ENCODE results near the gene C7orf57. TPM values are rescaled to one million over a fixed set of nuclear protein-coding genes. Genes with fewer than 3 reads are reported as not detected.

The C7orf57 gene
- total and polyA plus RNA-seq, 10 of the 15 experiments (the other 5 are each of a cell fraction or from before 2014, with no cell fraction given) = 0.04 to 0.21 (median 0.10) TPM; not detected in 5

DNA sequence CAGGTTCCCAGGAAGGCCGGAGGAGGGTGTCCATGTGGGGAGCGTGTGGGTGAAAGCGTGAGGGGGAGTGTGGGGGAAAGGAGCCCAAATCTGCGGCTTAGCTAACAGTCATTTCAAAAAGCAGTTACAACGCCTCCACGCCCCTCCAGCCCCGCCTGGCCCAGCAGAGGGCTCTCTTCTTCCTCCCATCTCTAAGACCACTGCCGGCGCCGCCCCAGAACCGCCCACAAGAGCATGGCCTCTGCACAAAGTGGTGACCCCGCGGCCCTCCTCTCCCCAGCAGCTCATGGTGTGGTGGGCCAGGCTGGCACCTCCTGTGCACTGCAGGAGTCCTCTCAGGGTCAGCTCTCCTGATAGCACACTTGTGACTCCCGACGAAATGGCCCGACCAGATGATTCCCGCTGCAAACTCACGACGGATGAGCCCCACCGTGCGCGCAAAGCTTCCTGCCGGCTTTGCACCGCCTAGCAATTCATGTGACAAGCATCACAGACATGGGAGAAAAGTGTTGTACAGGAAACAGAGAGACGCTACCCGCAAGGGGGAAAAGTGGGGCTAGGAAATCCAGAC, 43.5 kb upstream of the C7orf57 start:
- peak; percentile 92 for FAIRE-seq
- Histone ChIP-seq H3K79me2 (ENCODE audit: control insufficient read depth, insufficient read depth, low read length) (no peaks in the 10 kb centered on the region), H3K27me3 (replicated peaks in 1 of 2; ENCODE audit: control insufficient read depth in 2 of 2, insufficient read depth in 2 of 2, low read length in 1 of 2) (no peaks in the 10 kb centered on the region), H3K36me3 (ENCODE audit: control insufficient read depth in 2 of 2, insufficient read depth in 2 of 2, low read length in 1 of 2) (no peaks in the 10 kb centered on the region), H3K4me3 (peak overlapping the region; percentile 67; the same call in 1 of the 2 replicates), H4K20me1 (ENCODE audit: control insufficient read depth, insufficient read depth) (no peaks in the 10 kb centered on the region), H3K9me3 (replicated peaks; ENCODE audit: control insufficient read depth, insufficient read depth, low read length) (no peaks in the 10 kb centered on the region), H3K4me2 (ENCODE audit: control insufficient read depth, insufficient read depth) (peak overlapping the region; percentile 82), H3K4me1 (ENCODE audit: control insufficient read depth, insufficient read depth, low read length) (peaks cover 5% of the 10 kb centered on the region; the same call in 1 of the 2 replicates), H3K9ac (ENCODE audit: control insufficient read depth, insufficient read depth, low read length) (peak overlapping the region; percentile 49), H2AFZ (ENCODE audit: control insufficient read depth, low read depth, low read length) (peak overlapping the region; percentile 96), H3K27ac (ENCODE audit: control insufficient read depth, insufficient read depth) (no peak overlapping the region)
- ChIA-PET SMC1A (ENCODE audit: uncharacterized antibody, unreplicated experiment) (interaction anchor here (0.8 to 2.3 kb wide), 20 partner anchors 9 to 163 kb away, joined by 3 to 41 read pairs (median 4); no protein-coding TSS in a partner anchor), RAD21 (ENCODE audit: unreplicated experiment) (interaction anchor here (0.6 to 3.3 kb wide), 17 partner anchors 9 to 628 kb away, joined by 3 to 79 read pairs (median 4); partner anchors contain the start of genes PKD1L1 and UPP1), POLR2A (interaction anchor here (0.6 to 1.9 kb wide), 5 partner anchors 93 to 128 kb away, joined by 3 to 8 read pairs (median 5); partner anchors contain the start of gene UPP1), CTCF (interaction anchor here (0.6 to 7.5 kb wide), 29 partner anchors 9 to 163 kb away, joined by 3 to 210 read pairs (median 4); partner anchors contain the start of gene PKD1L1)
- peak; percentile 100 for ATAC-seq
- 2% methylated on average over 26 of the region's 26 CpGs for WGBS (ENCODE audit: insufficient coverage, insufficient replicate concordance, low lambda C conversion rate, missing lambda C conversion rate)
- no TSS peak for BruUV-seq (replicated peaks)
- DNase-seq (ENCODE audit: low read depth, low spot score) = peak; percentile 39
- intact Hi-C loops (cut with micrococcal nuclease; ENCODE audit: unreplicated experiment) (loop anchor here (1.0 to 2.0 kb wide), 2 partner anchors 93 to 118 kb away; no protein-coding TSS in a partner anchor), in situ Hi-C loops (cut with MboI) (loop anchor here (5.0 kb wide), 1 partner anchor 115 kb away; no protein-coding TSS in a partner anchor)
- TF ChIP-seq POU2F2 (IDR thresholded peaks at IDR 0.05; ENCODE audit: borderline replicate concordance, low read depth, low read length) = peak; percentile 53; the same call in 1 of the 3 replicates
- TF ChIP-seq BRCA1 (IDR thresholded peaks at IDR 0.05; ENCODE audit: low read depth, low read length) = no peak
- TF ChIP-seq ETV6 (conservative IDR thresholded peaks at IDR 0.05 in 1 of 2, IDR thresholded peaks at IDR 0.05 in 1 of 2; ENCODE audit: borderline replicate concordance in 1 of 2, low read depth in 1 of 2) = peak in 1 of 2 experiments; percentile 31; a peak in 1 of 4 replicates
- peak; percentile 87 for TF ChIP-seq RUNX3 (IDR thresholded peaks at IDR 0.05; ENCODE audit: low read length)
- no peak for TF ChIP-seq HDAC6 (IDR thresholded peaks at IDR 0.05; ENCODE audit: unreplicated experiment)
- 0 out of 2 replicates have a peak, but pooled peaks have one; percentile 30 for TF ChIP-seq HDGF (IDR thresholded peaks at IDR 0.05)
- 0 out of 2 replicates have a peak, but pooled peaks have one; percentile 55 for TF ChIP-seq LARP7 (IDR thresholded peaks at IDR 0.05)
- TF ChIP-seq ZNF622 (IDR thresholded peaks at IDR 0.05) = no peak
- TF ChIP-seq, protein P1, sequence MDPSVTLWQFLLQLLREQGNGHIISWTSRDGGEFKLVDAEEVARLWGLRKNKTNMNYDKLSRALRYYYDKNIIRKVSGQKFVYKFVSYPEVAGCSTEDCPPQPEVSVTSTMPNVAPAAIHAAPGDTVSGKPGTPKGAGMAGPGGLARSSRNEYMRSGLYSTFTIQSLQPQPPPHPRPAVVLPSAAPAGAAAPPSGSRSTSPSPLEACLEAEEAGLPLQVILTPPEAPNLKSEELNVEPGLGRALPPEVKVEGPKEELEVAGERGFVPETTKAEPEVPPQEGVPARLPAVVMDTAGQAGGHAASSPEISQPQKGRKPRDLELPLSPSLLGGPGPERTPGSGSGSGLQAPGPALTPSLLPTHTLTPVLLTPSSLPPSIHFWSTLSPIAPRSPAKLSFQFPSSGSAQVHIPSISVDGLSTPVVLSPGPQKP (IDR thresholded peaks at IDR 0.05; ENCODE audit: low read depth, low read length) = no peak
- peak in 1 of 2 experiments; percentile 83; a peak in 2 of 3 replicates for TF ChIP-seq EGR1 (IDR thresholded peaks at IDR 0.05; ENCODE audit: borderline replicate concordance in 1 of 2, low read depth in 2 of 2, low read length in 2 of 2)
- TF ChIP-seq RFX5 (IDR thresholded peaks at IDR 0.05; ENCODE audit: low read depth, low read length) = peak; percentile 20; the same call in 1 of the 2 replicates
- TF ChIP-seq, protein P2, sequence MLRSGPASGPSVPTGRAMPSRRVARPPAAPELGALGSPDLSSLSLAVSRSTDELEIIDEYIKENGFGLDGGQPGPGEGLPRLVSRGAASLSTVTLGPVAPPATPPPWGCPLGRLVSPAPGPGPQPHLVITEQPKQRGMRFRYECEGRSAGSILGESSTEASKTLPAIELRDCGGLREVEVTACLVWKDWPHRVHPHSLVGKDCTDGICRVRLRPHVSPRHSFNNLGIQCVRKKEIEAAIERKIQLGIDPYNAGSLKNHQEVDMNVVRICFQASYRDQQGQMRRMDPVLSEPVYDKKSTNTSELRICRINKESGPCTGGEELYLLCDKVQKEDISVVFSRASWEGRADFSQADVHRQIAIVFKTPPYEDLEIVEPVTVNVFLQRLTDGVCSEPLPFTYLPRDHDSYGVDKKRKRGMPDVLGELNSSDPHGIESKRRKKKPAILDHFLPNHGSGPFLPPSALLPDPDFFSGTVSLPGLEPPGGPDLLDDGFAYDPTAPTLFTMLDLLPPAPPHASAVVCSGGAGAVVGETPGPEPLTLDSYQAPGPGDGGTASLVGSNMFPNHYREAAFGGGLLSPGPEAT (IDR thresholded peaks at IDR 0.05; ENCODE audit: low read depth) = peak; percentile 44; the same call in 1 of the 2 replicates
- TF ChIP-seq BACH1 (IDR thresholded peaks at IDR 0.05; ENCODE audit: borderline replicate concordance) = no peak
- TF ChIP-seq ATF7 (IDR thresholded peaks at IDR 0.05; ENCODE audit: low read depth) = peak; percentile 48; the same call in 1 of the 2 replicates
- TF ChIP-seq, protein P3, sequence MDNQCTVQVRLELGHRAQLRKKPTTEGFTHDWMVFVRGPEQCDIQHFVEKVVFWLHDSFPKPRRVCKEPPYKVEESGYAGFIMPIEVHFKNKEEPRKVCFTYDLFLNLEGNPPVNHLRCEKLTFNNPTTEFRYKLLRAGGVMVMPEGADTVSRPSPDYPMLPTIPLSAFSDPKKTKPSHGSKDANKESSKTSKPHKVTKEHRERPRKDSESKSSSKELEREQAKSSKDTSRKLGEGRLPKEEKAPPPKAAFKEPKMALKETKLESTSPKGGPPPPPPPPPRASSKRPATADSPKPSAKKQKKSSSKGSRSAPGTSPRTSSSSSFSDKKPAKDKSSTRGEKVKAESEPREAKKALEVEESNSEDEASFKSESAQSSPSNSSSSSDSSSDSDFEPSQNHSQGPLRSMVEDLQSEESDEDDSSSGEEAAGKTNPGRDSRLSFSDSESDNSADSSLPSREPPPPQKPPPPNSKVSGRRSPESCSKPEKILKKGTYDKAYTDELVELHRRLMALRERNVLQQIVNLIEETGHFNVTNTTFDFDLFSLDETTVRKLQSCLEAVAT (IDR thresholded peaks at IDR 0.05) = peak; percentile 66; the same call in 1 of the 2 replicates
- no peak for TF ChIP-seq ZSCAN29 (IDR thresholded peaks at IDR 0.05)
- no peak for TF ChIP-seq RCOR1 (conservative IDR thresholded peaks at IDR 0.05; ENCODE audit: low read depth, low read length)
- TF ChIP-seq CREB1 (IDR thresholded peaks at IDR 0.05; ENCODE audit: low read depth) = peak; percentile 29; the same call in 1 of the 2 replicates
- TF ChIP-seq CHD1 (IDR thresholded peaks at IDR 0.05; ENCODE audit: low read depth, low read length) = peak; percentile 41; the same call in 1 of the 2 replicates
